Parathyroid adenoma (tissue), 2 donors: ENCODE data around the gene SLX9.

Experiments used
- H2AFZ ChIP-seq: fragments of 300-600 bp; sonication (generic); one replicate; pipeline ENCODE4 v1.7.0; 2017; ENCODE audit warnings: antibody characterized with exemption, mild to moderate bottlenecking
- H3K27ac ChIP-seq: fragments of 300-600 bp; sonication (generic); one replicate; pipeline ENCODE4 v1.7.0; 2017
- H3K27me3 ChIP-seq: fragments of 300-600 bp; sonication (generic); one replicate; pipeline ENCODE4 v1.7.0; 2017; ENCODE audit warnings: low read length; ENCODE audit not compliant: control insufficient read depth, insufficient read depth
- H3K36me3 ChIP-seq: fragments of 300-600 bp; sonication (generic); one replicate; pipeline ENCODE4 v1.7.0; 2017; ENCODE audit warnings: low read length; ENCODE audit not compliant: control insufficient read depth, insufficient read depth
- H3K4me1 ChIP-seq: fragments of 300-600 bp; sonication (generic); one replicate; pipeline ENCODE4 v1.7.0; 2017; ENCODE audit warnings: control low read depth
- H3K4me2 ChIP-seq: fragments of 300-600 bp; sonication (generic); one replicate; pipeline ENCODE4 v1.7.0; 2017; ENCODE audit warnings: low read length
- H3K4me3 ChIP-seq: fragments of 300-600 bp; sonication (generic); one replicate; pipeline ENCODE4 v1.7.0; 2017; ENCODE audit warnings: low read depth, low read length
- H3K79me2 ChIP-seq: fragments of 300-600 bp; sonication (generic); one replicate; pipeline ENCODE4 v1.7.0; 2017; ENCODE audit warnings: control low read depth
- H3K9ac ChIP-seq: fragments of 300-600 bp; sonication (generic); one replicate; pipeline ENCODE4 v1.7.0; 2017; ENCODE audit warnings: mild to moderate bottlenecking
- H3K9me3 ChIP-seq: fragments of 300-600 bp; sonication (generic); one replicate; pipeline ENCODE4 v1.7.0; 2017; ENCODE audit warnings: low read length; ENCODE audit not compliant: control insufficient read depth
- CTCF ChIP-seq: fragments of 300-600 bp; sonication (generic); IDR thresholded peaks from one replicate; pipeline ENCODE4 v1.7.0; 2017; ENCODE audit warnings: antibody characterized with exemption, mild to moderate bottlenecking
- donor health status: primary hyperparathyroidism.

Gene SLX9

GRCh38 chr21:44898011-44898488 is 41.8 kb upstream of the SLX9 start:
- no peak overlapping the region for H3K27ac ChIP-seq
- no peaks in the 10 kb centered on the region for H3K4me1 ChIP-seq
- H3K4me2 ChIP-seq: no peak overlapping the region
- H2AFZ ChIP-seq: no peak overlapping the region
- no peaks in the 10 kb centered on the region for H3K27me3 ChIP-seq
- no peaks in the 10 kb centered on the region for H3K36me3 ChIP-seq
- H3K9ac ChIP-seq: no peak overlapping the region
- H3K79me2 ChIP-seq: no peaks in the 10 kb centered on the region
- no peak overlapping the region for H3K4me3 ChIP-seq
- no peaks in the 10 kb centered on the region for H3K9me3 ChIP-seq
- TF ChIP-seq CTCF: no peak

- no peak overlapping the region for H3K4me2 ChIP-seq
- no peaks in the 10 kb centered on the region for H3K9me3 ChIP-seq
- no peak overlapping the region for H3K4me3 ChIP-seq
- H2AFZ ChIP-seq: no peak overlapping the region
- H3K4me1 ChIP-seq: no peaks in the 10 kb centered on the region
- no peak overlapping the region for H3K9ac ChIP-seq
- no peaks in the 10 kb centered on the region for H3K36me3 ChIP-seq
- no peaks in the 10 kb centered on the region for H3K79me2 ChIP-seq
- TF ChIP-seq CTCF: no peak
- no peaks in the 10 kb centered on the region for H3K27me3 ChIP-seq
- no peak overlapping the region for H3K27ac ChIP-seq
Measured at GRCh38 chr21:44898851-44899767, 40.7 kb upstream of the SLX9 start.

GRCh38 chr21:44899768-44900558 is 39.9 kb upstream of the SLX9 start:
- no peaks in the 10 kb centered on the region for H3K4me1 ChIP-seq
- TF ChIP-seq CTCF: no peak
- H2AFZ ChIP-seq: no peak overlapping the region
- H3K4me2 ChIP-seq: no peak overlapping the region
- no peak overlapping the region for H3K9ac ChIP-seq
- H3K36me3 ChIP-seq: no peaks in the 10 kb centered on the region
- no peaks in the 10 kb centered on the region for H3K9me3 ChIP-seq
- no peaks in the 10 kb centered on the region for H3K27me3 ChIP-seq
- H3K79me2 ChIP-seq: no peaks in the 10 kb centered on the region
- no peak overlapping the region for H3K4me3 ChIP-seq
- H3K27ac ChIP-seq: no peak overlapping the region

GRCh38 chr21:44900559-44901251 is 39.1 kb upstream of the SLX9 start:
- Histone ChIP-seq H3K79me2 (no peaks in the 10 kb centered on the region), H3K9me3 (no peaks in the 10 kb centered on the region), H3K4me3 (no peak overlapping the region), H3K4me1 (no peaks in the 10 kb centered on the region), H3K9ac (no peak overlapping the region), H3K36me3 (no peaks in the 10 kb centered on the region), H2AFZ (no peak overlapping the region), H3K27ac (no peak overlapping the region), H3K27me3 (no peaks in the 10 kb centered on the region), H3K4me2 (no peak overlapping the region)
- TF ChIP-seq CTCF: no peak
